Inferior parietal cortex (tissue), 1 donor: ENCODE results near the gene SMC5.
"Not testable (repeated sequence)": the region's sequence is repeated elsewhere in the genome, so short reads cannot be mapped to it uniquely, and the experiment has no call there.

Source experiments
- DNase-seq: peaks from one replicate; pipeline ENCODE4 v3.0.0-alpha.2; 2016; ENCODE audit errors: extremely low spot score

SMC5 gene

DNA sequence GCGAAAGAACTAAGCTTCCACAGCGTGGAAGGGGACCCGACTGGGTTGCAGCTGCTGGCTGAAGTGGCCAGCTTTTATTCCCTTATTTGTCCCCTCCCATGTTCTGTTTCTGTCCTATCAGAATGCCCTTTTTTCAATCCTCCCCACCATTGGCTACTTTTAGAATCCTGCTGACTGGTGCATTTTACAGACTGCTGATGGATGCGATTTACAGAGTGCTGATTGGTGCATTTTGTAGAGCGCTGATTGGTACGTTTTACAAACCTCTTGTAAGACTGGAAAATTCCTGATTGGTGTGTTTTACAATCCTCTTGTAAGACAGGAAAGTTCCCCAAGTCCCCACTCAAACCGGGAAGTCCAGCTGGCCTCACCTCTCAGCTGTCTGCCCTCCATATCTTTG lies 105.0 kb downstream of the SMC5 start:
- no peak for DNase-seq

DNA sequence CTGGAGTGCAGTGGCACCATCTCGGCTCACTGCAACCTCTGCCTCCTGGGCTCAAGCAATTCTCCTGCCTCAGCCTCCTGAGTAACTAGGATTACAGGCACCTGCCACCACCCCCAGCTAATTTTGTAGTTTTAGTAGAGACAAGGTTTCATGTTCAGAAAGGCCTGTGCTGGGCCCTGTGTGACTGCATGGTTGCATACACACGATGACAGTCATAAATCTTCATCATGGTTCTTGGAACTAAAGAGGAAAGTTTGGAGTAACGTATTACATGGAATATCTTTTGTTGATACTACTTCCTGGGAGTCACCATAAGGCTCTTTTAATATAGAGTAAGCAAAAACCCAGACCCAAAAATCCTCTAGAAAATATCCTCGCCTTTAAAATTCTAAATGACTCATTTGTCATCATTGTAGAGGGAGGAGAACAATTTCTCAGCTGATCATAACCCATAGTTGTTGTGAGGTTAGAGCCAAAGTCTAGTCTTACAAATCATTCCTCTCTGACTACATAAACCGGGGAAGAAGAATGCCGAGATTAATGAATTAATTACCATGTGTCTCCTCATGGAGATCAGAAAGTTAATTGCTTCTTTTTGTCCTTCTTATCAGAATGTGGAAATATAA lies 108.6 kb downstream of the SMC5 start:
- DNase-seq = no peak

DNA sequence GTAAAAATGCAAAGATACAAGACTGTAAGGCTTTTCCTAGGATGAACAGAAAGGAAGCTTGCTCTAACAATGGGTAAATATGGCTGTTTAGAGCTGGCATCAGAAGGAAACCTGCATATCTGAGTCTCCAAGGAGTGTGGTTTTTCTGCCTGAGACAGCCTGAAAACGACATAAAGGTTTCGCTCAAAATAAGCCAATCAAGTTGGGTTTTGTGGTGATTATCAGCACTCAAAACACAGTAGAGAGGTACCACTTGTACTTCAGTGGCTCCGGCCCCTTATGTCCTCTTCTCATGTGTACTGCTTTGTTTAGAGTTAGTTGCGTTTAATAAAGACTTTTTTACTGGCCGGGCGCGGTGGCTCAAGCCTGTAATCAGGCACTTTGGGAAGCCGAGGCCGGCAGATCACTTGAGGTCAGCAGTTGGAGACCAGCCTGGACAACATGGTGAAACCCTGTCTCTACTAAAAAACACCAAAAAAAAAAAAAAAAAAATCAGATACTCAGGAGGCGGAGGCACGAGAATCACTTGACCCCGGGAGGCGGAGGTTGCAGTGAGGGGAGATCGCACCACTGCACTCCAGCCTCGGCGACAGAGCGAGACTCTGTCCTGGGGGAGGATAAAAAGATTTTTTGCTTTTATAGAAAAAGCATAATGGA lies 116.3 kb downstream of the SMC5 start:
- no peak for DNase-seq

DNA sequence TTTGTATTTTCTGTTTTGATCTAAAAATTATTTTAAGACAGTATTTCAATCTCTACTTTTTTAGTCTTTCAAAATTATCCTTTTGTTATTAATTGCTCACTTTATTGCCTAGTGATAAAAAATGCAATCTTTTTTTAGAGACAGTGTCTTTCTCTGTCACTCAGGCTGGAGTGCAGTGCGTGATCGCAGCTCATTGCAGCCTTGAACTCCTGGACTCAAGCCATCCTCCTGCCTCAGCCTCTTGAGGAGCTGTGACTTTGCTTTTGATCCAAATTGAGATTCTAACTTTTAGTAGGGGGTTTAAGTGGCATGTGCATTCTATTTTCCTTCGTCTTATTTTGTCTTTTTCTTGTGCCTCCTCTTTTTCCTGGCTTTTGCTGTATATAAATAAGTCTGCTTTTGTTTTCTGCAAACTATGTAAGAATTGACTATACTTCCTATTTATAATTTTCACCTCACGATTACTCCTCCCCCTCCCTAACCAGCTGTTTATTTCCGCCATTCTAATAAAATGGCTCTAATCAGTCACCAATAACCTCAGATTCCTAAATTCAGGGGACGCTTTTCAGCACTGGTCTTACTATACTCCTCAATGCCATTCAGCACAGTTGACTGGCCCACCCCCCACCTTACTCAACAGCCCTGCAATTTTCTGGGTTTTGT lies 123.4 kb downstream of the SMC5 start:
- DNase-seq = no peak

DNA sequence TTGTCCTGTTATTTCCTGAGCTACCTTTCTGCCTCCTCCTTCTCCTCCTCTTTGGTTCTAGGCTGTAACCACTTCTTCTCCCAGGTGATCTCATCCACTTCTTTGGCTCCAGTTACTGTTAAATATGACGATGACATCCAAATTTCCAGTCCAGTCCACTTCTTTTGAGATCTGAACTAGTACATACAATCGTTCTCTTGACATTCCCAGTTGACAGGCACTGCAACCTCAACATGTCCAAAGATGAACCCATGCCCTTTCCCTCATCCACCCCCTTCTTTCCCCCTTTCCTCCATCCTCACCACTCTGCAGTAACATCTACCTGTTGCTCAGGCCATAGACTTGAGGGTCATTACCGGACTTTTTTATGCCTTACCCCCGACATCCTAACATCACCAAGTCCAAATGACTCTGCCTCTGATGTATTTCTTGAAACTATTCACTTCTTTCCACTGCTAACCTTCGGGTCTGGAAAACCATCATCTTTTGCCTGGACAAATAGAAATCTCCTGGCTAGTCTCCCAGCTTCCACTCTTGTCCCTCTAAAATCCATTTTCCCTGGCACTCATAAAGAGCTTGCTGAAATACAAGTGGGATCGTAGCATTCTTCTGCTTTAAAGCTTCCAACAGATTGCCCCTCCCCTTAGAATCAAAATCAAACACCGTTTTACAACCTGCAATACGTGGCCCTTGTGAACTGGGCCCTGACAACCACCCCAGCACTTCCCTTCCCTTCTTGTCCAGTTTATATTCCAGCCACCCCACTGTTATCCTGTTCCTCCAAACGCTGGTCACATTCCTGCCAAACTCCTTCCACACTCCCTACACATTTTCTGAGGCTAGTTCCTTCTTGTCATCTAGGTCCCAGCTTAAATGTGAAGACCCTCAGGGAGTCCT lies 124.2 kb downstream of the SMC5 start:
- DNase-seq = no peak

DNA sequence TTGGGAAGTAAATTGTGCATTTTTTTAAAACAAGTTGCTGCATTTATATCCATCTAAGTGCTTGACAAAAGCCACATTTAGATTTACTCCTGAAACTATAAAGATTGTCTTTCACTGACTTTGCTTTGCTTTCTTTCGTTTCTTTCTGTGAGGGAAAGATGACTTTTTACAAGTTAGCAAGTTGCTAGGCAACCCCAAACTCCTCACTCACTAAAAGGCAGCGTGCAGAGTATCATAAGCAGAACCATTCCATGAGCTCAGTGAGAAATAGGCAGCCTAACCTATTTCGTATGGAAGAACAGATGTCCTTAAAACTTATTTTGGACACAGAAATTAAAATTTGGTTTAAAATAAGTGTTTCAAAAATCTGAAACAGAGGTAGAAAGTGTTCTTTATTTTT lies 126.6 kb downstream of the SMC5 start:
- DNase-seq = peak; percentile 46

DNA sequence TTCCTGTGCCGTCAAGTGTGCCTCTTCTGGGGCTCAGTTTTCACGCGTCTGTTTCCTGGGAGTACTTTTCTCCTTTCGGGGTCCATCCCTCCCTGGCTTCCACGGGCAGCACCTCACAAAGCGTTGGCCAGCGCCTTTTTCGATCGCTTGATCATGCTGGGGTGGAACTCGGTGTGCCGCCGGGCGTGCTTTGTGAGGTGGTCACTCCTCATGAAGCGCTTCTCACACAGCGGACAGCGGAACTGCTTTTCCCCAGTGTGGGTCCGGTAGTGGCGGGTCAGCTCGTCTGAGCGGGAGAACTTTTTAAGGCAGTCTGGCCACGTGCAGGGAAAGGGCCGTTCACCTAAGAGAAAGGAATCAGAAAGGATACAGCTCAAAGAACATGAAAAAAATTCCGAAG lies 128.9 kb downstream of the SMC5 start:
- no peak for DNase-seq

DNA sequence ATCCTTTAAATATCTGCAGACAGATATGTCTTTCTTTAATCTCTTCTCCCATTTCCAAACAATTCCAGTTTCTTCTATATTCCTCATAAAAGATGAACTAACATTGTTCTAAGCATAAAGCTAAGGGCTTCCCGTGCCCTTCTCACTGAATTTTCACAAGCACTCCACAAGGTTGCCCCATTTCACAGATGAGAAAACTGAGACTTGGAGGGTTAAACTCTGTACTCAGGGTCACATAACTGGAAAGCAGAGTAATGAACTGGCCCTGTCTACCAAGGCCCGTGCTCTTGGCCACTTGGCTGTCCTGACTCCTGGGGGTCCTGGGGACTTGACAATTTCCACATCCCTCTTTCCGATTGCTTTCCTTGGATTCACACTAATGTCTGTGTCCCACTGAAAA lies 130.4 kb downstream of the SMC5 start:
- no peak for DNase-seq

DNA sequence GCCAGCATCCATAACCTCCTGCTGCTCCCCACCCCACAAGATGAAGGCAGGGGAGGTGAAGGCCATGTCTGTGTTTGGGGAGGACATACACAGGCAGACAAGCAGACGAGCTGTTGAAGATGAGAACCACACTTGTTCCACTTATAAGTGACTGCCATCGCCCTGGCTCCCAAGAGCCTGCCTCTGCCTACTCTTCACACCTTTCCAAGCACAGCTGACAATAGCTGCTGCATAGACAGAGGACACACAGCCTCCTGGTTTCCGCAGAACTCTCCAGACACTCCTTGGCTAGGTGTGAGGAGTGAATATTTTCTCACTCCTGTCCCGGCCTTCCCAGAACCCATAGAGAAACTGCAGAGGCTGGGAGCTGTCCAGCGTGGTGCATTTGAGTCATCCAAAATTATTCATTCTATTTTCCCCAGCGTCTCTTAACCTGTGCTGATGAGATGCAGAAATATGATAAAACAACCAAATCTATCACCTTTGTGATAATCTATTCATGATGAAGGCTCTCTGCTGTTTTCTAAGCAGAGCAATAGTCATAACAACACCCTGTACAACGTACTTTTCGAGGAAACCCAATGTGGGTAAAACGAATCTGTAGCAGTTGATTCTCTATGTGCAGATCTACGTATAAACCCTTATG lies 131.0 kb downstream of the SMC5 start:
- peak; percentile 48 for DNase-seq

DNA sequence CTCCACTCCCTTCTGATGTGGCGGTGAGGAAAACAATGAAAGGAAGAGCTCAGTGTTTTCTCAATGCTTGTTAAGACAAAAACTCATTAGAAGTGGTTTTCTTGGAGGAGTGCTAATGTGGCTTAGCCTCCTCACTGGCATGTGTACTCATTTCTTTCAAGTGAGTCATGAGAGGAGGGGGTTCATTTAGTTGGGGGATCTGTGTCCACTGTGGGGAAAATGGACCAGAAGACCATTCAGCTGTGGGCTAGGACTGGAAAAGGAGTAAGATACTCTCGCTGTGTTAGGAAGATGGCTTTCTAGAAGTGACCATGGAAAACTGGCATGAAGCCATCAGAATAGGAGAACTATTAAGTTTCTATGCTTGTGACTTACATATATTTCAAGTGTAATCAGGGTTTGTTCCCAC lies 132.2 kb downstream of the SMC5 start:
- DNase-seq = peak; percentile 8

DNA sequence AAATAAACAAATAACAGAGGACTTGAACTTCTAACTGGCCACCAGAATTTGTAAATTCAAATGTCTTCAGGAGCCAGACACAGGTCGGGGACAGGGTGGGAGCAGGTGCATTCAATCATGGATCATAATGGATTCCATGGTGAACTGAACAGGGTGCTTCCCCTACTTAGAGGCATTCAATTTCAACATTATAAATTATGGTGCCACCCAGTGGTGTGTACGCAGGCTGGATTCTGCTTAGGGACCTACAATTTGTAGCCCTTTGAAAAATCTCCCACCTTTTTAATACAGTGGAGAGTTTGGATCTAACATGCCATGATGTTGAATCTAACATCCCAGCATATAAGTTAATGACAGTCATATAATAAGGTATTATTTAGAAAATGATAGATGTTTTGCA lies 133.4 kb downstream of the SMC5 start:
- DNase-seq = peak; percentile 47

DNA sequence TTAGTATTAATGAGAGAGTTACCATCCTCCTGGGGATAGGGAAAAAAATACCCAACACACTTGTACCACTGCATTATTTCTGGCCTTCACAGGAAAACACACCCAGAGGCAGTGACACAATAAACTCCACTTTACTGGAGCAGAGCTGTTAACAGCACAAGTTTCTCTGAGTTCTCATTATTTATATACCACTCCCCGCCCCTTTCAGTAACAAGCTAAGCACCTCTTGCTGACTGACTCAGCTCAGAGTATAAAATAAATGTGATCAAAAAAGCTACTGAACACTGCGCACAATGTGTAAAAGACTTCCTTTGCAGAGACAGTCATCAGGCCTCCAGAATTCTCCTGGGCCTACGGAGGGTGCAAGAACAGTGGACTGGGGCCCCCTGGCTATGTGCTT lies 134.1 kb downstream of the SMC5 start:
- peak; percentile 27 for DNase-seq

DNA sequence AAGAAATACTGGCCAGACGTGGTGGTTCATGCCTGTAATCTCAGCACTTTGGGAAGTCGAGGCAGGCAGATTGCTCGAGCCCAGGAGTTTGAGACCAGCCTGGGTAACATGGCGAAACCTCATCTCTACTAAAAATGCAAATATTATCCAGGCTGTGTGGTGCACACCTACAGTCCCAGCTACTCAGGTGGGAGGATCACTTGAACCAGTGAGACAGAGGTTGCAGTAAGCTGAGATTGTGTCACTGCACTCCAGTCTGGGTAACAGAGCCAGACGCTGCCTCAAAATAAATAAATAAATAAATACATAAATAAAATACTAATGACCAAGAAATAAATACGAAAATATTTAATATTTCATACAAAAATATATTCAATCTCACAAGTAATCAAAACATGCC lies 136.9 kb downstream of the SMC5 start:
- DNase-seq = no peak

DNA sequence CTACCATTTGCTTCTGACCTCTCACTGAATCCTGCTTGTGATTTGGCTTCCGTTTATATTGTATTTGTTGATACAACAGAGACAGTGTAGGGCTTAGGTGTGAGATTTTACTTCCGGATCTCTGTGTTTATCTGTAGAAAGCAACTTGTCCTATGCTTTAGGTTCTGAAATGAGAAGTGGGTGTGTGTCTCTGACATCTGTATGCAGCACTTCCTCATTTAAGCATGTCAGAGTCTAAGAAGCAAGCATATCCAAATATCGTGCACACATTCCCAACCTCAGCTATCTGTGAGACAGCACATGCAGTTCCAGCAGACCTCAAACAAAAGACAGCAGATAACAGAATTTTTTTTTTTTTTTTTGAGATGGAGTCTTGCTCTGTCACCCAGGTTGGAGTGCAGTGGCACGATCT lies 139.4 kb downstream of the SMC5 start:
- peak; percentile 60 for DNase-seq

DNA sequence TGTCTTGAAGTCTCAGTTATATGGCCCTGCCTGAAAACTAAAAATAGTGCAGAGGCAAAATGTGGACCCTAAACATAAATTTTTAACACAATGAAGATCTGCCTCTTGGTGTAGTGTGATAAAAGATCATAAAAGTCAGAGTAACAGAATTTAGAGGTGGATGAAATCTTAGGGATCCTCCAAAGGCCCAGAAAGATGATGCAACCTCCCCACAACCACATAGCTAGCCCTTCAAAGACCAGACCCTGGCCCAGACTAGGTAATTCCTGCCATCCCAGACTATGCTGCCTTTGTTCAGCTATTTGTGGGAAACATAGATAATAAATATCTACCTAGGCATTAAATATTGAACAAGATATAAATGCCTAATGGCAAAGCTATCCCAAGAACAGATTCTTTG lies 140.4 kb downstream of the SMC5 start:
- no peak for DNase-seq

DNA sequence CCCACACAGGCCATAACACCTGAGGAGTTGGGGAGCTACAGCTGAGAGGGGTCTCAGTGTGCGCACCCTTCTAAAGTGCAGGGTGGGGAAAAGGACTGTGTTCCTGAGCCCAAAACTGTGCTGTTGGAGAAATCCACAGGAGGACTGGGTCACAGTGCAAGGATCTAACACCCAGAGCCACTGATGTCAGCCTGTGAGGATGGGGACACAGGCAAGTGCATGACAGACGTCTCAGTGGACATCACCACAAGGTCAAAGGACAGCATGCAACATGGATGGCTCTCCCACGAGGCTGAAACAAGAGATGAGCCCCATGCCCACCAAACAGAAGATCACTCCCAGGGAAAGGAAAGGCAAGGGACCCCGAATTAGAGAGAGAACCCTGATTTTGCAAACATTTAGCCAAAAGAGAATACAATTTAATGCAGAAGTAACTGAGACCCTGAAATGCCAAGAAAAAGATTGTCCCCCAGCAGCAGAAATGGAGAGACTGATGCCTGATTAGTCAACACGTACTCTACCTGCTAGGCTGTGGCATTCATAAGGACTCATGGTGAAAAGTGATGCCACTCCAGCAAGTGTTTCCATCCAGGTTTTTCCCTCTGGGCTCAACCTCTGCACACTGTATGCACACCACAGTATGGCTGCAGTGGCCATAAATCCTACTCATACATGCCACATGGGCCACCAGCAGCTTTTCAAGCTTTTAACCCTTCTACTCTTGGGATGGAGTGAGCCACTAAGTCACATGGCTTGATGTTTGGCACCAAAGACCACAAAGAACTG lies 141.5 kb downstream of the SMC5 start:
- DNase-seq = no peak

DNA sequence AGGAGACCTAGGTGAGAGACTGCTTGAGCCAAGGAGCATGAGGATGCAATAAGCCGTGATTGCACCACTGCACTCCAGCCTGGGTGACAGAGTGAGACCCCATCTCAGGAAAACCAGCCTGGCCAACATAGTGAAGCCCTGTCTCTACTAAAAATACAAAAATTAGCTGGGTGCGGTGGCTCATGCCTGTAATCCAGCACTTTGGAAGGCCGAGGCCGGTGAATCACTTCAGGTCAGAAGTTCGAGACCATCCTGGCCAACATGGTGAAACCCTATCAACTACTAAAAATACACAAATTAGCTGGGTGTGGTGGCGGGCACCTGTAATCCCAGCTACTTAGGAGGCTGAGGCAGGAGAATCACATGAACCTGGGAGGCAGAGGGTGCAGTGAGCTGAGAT lies 142.5 kb downstream of the SMC5 start:
- DNase-seq = not testable (repeated sequence)

DNA sequence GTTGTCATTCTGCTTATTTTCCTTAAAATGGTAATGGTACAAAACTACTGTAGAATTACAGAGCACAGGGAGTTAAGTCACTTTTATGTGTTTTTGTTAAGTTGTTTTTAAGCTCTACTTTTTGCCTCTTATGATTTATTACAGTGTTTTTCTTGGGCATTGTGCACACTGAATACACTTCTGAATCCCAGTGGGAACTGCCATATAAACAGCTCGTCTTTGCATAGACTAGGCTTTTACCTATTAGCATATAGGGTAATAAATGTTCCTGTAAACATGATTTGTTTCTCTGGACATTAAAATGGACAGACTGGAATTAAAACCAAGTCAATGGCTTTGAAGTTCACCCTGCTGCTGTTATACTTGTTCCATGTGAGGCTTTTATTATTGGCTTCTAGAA lies 143.4 kb downstream of the SMC5 start:
- DNase-seq = no peak

DNA sequence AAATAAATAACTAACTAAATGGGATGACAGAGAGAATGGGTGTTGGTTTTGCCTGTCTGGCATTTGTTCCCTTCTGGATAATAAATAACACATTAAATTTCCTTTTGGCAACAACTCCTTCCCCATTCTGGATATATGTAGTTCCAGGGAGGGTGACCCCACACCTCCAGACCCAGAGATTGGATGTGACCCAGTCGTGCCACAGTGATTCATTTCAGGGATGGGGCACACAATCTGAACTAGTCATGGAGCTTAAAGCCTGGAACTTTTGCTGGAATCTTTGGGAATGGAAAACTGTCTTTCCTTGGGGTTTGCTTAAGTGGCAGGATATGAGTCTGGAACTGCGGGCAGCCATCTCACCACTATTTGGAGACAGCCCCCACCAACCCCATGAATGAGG lies 144.4 kb downstream of the SMC5 start:
- DNase-seq = no peak

DNA sequence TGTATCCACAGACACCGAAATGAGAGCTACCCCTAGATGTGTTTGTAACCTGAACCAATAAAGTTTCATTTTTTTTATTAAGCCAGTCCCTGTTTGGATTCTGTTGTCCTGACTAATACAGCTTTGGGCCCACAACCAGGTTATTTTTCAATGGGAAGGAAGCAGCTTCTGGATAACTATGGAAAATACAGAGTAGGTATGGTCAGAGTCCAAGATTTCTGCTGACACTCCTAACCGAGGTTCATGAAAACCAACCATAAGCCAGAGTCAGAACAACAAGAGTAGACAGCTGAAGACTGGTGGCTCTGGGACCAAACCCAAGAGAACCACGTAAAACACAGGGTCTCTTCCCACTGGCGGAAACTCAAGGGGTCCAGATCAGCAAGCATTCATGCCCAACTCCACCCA lies 144.8 kb downstream of the SMC5 start:
- no peak for DNase-seq

DNA sequence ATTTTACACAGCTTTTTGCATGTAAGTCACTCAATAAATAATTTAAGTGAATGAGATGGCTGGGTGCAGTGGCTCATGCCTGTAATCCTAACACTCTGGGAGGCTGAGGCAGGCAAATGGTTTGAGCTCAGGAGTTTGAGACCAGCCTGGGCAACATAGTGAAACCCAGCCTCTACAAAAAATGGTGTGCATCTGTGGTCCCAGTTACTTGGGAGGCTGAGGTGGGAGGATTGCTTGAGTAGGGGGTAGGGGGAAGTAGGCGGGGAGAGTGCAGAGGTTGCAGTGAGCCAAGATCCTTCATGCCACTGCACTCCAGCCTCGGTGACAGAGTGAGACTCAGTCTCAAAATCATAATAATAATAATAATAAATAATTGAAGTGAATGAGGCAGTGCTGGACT lies 145.5 kb downstream of the SMC5 start:
- DNase-seq = no peak
